Activated CD4-positive, alpha-beta T cell treated with anti-CD3 and anti-CD28 coated beads, Interleukin-10, Interleukin-2, amounts not matched to agents 100 ng/mL and 50 ng/mL, durations not matched to agents 16 hours and 8 hours (primary cell): ENCODE data around the gene CRACR2A.

Experiments
- DNase-seq: peaks from one replicate; pipeline ENCODE4 v3.0.0-alpha.2; 2020

CRACR2A gene

DNA sequence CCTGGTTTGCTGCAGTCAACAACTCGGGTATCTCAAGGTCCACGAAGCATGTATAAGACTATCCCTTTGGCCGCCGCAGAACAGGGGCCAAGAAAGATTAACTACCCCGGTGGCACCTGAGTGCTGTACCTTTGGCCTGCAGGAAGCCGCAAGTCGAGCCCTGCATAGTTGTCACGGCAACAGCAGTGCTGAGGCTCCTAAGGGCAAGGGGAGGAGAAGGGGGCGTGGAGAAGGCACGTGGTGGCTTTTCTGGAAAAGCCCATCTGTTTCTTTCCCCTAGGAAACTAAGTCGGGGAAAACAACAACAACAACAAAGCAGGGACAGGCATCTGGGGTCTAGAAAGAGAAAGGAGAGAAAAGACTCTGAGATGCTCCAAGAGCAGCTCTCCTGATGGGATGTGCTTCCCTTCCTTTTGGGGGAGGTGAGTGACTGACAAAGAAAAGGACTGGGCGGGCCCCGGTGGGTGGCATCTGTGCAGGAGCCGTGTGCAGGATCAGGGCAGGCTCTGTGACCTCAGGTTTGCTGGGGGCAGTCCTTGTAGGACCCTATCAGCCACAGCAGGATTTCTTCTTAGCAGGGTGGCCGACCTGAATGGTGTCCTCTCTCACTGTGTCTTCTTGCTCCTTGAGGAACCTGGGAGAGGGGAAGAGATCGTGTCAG lies 138.0 kb downstream of the CRACR2A start:
- DNase-seq, result no peak

DNA sequence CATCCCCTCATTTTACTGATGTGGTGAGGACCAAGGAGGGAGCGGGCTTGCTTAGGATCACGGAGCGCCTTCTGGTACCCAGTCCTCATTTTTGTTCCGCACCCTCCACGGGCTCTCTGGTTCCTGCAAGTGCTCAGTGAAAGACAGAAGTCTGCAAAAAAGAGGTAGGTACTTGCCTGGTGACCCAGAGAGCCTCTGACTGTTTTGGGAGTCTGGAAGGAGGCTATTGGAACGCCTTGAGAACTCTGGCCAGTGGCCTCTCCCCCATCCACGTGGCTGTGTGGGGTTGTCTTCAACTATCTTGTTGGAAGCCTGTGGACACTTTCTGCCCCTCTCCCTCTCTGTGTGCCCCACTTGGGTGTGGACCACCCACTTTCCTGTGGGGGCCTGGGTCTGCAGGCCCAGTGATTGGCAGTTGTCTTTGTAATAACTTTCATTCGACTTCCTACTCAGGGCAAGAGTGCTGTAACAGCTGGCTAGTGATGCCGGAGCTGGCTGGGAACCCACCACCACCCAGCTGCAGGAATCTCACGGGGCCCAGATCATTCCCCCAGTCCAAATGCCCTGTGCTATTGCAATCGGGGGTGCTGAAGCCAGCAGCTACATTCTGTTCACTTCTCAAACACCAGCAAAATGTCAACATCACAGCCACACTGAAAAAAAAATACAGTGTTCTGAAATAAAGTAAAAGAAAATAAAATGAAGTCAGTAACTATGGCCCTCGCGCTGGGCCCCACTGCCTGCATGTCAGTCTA lies 139.1 kb downstream of the CRACR2A start:
- no peak for DNase-seq

DNA sequence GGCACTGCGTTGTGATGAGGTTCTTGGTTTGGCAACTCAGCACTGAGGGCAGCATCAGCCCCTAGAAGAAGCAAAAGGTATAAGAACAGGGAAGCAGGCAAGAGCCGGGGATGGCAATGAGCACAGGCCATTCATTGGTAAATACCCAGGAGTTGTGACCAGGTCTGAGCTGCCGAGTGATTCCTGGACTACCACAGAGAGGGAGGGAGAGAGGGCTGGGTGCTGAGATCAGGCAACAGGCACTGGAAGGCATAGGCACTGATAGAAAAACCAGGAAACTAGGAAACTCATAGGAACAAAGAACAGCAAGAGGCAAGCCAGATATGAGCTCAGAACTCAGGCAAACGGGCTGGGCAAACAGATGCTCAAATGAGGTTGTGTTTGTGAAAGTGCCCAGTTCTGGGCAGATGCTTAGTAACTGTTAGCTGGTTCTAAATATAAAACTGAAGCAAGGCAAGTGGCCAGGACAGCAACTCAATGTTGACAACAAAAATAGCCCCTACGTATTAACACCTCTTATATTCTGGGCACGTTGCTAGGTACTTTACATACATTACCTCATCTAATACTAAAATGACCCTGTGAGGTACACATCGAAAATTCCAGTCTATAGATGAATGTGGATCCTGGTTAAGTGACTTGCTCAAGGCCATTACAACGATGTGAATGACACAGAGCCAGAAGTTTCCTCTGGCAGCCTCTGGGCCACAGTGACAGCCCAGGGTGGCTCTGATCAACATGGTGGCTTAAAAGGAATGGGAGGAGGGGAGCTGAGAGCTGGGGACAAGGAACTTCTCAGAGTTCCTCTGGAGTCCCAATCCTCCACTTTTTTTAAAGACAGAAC lies 140.8 kb downstream of the CRACR2A start:
- no peak for DNase-seq

DNA sequence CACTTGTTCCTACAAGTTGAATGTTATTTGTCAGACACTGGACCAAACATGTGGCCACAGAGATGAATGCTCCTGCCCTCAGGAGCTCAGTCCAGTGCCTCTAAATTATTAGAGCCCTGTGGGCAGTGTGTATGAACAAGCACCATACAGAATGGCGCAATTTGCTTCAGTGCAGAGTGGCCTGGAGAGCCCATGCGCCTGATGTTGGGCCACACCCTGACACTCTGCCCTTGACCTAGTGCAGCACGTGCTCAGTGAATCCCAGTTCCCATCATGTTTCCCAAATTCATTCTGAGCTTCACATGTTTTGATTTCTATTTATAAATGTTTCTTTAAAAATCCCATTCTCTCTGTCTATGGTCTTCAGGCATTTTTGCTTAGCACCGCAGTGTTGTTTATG lies 145.1 kb downstream of the CRACR2A start:
- DNase-seq, result no peak

DNA sequence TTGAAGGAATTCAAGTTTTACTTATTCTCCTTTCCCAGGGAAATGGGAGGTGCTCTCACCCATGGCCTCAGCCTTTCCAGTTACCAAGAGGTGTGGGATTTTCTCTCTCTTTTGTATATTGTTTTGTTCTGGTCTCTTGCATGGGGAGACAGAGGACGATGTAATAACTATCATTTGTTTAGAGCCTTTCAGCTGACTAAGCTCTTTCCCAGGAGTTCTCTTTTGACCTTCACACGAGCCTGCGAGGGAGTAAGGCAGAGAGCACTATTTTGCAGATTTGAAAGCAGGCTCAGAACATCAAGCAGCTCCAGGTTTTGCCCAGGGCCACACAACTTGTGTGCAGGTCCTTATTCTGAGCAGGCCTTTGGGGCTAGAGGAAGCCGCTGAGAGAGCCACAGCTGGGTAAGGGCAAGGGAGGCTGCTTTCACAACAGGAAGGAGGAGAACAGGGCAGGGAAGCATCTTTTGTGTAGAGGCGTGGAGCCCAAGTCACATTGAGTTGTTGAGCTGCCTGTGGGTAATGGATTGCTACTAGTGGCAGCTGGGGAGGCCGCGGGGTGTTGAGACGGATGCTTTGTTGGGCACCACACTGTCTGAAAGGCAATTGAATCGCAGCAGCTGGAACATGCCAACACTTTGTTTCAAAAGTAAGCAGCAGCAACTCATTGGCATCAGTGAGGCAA lies 145.7 kb downstream of the CRACR2A start:
- no peak for DNase-seq

DNA sequence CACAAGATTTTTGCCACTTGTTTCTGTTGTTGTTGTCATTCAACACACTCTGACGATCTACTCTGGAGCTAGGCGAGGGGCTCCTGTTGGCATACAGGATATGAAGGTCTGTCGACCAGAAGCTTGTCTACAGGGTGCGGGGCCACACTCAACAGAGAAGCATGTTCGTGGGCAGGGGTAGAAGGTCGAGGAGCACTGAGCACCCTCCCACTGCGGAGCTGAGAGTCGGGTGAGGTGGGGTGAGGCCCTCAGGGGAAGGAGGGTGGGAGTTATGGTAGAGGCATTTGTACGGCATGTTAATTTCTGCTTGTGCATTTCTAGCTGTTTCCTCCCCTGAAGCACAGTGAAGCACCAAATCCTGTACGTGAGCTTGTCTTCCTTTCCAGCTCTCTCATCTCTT lies 146.8 kb downstream of the CRACR2A start:
- DNase-seq, result no peak

DNA sequence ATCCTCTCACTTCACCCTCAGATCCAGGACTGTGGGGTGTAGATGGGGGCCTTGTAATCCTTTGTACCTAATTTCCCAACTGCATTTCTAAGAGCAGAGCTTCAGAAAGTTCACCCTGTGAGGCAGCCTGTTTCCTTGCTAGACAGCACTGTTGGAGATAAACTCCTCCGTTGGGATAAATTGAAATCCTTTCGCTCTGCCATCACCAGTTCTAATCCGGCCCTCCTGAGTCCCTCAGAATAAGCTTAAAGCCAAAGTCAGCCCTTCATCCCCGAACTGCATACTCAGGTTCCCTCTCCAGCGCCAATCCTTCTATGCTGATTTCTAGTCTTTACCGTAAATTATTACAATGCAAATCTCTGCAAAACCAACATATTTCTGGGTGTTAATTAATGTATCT lies 147.2 kb downstream of the CRACR2A start:
- no peak for DNase-seq

DNA sequence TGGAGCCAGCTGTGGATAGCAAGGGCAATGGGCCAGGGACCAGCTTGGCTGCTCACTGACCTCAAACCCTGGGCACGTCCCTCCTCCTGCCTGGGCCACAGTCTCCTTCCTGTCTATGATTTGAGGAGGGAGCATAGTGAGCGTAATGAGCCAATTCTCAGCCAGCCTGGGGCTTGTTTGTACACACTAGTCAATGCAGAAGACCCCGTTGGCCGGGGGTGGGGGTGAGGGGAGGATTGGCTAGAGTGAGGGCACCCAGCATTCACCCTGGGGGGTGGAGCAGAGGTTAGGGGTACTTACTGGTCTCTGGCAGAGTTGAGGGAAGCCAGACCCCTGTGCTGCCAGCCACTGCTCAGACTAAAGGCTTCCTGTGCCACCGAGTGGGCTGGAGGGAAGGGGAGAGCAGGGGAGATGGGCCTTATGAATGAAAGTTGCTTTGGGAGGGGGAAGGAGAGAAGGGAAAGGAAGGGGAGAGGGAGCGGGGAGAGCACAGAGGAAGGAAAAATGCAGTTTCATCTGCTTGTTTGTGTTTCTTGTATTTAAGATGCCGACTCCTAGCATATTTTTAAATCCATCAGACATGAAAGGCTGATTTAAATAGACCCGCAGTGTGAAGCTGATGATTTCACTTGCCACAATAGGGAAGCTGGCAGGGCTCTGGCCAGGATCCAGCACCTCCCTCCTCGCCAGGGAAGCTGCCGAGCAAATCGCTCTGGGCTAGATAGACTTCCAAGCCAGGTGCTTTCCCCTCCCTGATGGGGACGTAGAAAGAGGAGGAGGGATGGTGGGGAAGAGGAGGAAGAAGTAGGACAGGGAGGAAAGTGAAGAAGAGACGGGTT lies 147.9 kb downstream of the CRACR2A start:
- no peak for DNase-seq

DNA sequence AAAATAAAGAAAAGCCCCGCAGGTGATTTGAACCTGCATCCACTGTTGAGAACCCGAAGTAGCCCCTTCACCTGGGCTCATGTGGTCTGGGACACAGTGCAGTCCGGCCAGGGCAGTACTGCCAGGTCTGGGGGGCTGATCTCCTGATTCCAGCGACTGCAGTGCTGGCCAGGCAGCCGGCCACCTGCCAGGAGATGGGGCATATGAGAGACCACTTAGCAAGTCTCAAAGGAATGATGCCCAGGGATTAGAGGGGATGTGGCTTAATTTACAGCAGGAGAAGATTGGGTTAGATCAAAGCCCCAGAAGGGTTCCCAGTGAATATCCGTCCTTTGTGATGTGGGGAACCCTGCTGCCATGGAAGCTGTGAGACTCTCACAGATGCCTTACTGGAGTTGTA lies 148.6 kb downstream of the CRACR2A start:
- no peak for DNase-seq

DNA sequence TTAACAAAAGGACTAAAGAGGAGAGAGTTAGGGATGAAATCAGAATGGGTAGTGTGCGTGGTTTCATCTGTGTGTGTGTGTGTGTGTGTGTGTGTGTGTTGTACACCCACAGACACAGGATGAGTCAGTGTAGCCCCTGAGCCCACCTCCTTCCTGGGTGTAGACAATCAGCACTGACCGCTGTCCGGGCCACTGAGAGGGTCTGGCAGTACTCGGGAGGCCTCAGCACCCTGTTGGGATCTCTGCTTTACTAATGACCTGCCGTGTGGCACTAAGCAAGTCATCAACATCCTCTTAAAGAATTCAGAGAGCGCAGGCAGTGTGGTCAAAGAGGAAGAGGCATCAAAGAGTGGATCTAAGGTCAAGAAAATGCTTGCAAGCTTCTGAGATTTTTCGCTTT lies 149.3 kb downstream of the CRACR2A start:
- DNase-seq, result no peak

DNA sequence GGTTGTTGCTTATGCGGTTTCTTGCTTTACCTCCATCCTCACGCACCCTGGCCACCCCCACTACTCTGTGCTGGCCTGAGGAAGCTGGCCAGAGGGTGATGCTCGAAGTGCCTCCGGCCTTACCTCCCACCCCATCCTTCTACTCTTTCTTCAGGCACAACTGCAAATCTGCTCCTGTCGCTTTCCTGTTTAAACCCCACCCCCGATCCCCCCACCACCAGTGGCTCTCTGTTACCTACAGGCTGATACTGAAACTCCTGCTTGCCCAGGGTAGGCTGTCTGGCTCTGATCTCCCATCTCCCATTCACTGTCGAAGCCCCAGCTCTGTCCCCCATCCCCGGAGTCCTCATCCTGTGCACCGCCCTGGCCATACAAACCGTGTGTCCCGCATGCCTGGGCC lies 150.4 kb downstream of the CRACR2A start:
- DNase-seq, result no peak

DNA sequence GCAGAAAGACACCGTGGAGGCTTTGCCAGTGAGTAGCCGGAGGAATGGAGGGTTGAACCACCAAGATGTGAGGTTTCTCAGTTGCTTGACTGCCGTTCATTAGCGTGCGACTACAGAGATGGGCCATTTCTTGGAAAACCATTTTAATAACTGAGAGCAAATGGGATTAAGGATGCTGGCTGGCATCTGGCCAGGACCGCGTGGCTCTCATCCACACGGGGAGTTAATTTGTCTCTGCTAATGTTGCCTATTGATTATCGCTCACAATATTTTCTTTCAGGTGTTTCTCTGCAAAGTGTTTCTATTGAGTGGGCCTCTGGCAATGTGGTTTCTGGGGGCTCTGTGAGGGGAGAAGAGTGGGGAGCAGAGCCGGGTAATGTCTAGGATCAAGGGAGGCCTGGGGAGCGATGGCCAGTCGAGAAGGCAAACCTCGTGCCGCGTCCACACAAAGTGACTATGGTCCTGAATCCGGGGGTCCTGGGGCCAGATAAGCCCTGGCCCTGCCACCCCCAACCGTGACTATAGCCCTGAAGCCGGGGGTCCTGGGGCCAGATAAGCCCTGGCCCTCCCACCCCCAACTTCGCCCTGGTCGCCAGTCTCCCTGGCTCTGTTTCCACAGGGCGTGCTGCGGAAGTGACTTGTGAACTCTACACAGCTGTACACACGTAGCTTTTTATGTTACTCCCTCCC lies 151.3 kb downstream of the CRACR2A start:
- DNase-seq, result no peak

DNA sequence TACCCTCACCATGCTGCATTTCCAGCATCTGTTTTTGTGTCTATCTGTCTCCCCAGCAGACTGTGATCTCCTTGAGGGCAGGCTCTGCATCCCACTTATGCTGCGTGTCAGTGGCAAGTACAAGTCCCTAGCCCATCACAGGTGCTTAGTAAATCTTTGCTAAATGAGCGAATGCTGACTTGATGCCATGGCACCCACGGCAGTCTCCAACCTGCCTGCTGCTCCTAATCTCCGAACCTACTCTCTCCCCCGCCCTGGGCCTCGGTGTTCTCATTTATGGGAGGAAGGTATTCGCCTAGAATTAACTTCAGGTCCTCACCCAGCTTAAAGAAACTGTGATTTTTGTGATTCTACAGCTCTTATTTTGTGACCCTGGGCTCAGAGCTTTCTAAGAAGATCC lies 152.0 kb downstream of the CRACR2A start:
- no peak for DNase-seq

DNA sequence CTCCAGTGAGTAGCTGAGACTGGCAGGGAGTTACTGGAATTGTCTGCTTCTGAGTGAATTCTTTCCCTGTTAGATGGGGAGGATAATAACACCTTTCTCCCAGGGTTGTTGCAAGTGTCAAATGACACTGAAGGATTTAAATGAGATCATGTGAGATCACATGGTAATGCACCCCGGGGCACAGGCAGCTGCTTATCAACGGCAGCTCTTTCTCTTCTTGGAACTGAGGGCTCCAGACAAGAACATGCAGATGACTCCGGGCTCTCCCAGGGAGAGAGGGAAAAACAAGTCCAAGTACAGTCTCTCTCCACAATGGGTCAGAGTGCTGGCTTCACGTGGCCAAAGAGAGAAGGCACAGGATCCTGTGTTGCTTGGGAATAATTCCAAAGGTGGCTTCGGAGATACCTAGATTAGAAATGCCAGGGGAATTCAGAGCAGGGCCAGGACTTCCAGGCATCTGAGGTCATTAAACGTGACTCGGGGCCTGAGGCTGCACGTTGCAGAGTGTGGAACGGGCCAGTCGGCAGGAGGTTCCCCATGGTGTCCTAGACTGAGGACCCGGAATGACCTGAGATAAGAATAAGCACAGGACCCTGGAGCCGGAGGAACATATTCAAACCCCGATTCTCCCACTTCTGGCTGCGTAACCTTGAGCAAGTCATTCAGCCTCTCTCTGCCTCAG lies 152.7 kb downstream of the CRACR2A start:
- DNase-seq, result no peak

DNA sequence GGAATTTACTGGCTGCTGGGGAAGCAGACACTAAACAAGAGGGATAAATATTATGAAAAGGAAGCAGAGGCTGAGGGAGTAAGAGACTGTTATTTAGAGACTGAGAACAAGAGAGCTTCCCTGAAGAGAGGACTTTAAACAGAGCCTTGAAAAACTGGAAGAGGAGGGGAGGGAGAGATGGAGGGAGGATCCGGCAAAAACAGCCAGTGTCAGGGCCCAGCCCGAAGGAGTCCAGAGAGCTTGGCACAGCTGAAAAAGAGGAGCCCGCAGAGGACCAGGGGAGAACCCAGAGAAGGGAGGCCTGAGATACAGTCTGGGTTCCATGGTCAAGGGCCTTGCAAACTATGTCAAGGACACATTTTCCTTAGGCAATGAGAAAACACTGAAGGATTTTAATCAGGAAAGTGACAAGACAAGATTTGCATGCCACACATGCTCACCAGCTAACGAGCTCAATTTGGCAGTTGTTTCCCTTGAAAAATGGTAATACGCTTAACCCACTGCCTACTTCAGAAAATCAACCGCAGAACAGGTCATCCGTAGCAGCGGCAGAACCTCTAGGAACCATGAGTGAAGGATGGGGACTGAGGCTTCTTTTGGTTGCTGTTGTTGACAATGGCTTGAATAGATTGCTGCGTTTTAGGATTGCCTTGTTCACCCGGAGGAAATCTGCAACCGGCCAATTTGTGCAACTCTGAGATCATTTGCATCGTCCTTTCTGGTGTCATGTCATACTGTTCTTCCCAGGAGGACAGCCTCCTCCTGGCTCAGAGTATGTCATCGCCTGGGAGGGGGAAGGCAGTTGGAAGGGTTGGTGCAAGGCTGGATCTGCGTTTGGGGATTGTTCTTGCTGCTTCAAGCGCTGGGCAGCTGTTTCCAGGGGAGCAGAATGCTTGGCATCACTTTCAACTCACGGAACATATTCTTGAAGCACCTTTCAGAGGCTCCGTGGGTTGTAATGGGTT lies 153.7 kb downstream of the CRACR2A start:
- no peak for DNase-seq

DNA sequence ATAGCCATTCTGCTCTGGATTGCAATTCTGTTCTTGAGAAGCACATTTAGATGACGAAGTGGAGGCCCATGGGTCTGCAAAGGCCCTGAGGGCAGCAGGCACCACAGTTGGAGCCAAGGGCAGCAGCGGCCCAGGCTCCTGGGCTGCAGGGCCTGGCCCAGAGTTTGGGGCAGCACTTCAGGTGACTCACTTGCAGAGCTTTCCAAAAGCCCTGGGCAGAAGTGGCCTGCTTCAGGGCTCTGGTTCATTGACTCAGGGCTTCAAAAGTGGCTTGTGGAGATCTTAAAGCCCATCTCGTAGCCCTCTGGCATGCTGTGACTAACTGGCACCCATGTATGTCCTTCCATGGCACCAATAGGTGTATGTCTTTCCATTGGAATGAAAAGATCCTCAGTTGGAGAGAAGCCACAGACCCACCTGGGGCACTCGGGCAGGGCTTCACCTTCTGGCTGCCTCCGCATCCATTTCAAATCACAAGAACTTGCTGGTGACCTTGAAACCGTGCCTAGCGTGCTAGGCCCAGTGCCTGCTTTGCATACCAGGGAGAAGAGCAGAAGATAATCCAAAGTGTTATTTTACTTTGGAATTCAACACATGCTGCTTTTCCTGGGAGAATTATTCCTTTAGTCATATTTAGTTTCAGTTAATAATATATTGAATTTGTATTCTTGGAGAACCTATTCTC lies 155.2 kb downstream of the CRACR2A start:
- no peak for DNase-seq

DNA sequence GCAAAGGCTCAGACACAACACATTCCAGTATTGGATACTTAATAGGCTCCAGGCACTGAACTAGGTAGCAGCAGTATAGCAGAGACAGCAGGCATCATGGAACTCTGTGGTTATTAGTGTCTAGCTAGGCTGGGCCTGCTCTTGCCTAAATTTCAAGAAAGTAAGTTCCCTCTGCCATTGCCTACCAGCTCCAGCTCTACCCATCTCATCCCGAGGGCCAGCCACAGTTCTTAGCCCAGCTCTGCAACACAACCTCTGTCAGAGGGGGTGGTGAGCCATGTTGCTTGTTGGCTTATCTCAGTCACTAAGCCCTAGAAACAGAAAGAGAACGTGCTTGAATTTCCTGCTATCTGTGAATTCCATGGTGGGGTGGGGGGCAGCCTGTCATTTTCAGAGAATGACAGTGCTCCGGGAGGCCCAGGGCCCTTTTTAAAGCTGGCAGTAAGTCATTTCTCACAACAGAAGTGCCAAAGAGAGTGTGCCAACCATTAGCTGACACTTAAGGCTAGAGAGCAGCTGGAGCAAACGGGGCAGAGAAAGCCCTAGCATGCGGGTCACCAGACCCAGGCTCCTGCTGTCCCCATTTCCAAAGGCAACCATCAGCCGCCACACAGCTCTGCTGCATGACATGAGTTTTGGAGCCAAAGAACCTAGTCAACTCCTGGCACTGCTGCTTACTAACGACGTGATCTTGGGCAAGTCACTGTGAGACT lies 156.1 kb downstream of the CRACR2A start:
- DNase-seq, result no peak

DNA sequence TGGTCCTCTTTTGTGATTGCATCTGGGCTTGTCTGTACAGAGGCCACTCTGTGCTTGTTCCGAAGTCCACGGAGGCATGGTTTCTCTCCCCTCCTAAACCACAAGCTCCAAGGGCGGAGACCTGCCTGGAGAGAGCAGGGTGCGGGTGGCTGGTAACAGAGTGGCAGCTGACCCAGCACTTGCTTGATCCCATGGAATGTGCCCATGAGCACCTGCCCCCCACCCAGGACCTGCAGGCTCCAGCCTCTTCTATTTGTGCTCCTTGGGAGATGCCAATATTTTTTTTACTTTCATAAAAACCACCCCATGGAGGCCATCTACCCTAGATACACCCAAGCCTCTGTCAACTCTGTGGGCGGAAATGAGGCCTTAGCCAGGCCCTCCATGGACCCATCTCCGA lies 157.2 kb downstream of the CRACR2A start:
- no peak for DNase-seq

DNA sequence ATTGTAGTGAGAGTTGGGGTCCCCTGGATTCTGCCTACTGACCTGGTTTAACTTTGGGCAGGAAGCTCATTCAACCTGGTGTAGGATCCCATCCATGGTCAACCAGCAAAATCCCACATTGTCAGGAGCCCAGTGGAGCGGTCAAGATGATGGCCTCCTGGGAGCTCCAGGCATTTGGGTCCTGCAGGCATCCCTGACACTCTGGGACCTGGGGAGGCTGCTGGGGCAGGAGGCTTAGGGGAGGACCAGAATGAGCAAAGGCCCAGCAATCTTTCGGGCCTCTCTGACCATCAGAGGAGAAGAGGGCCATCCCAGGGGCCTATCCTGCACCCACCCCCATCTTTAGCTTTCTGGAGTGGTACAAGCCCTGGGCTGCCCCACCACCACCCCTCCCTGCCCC lies 157.9 kb downstream of the CRACR2A start:
- DNase-seq, result no peak
